NCI-H1105 treated with DMSO at 0.1 percent for 48 hours (cell line): ENCODE measurements around the gene MYO9A.

Experiments used
- DNase-seq: peaks from one replicate; lab custom pipeline; 2025; lab: John Stamatoyannopoulos, UW

Gene MYO9A, protein sequence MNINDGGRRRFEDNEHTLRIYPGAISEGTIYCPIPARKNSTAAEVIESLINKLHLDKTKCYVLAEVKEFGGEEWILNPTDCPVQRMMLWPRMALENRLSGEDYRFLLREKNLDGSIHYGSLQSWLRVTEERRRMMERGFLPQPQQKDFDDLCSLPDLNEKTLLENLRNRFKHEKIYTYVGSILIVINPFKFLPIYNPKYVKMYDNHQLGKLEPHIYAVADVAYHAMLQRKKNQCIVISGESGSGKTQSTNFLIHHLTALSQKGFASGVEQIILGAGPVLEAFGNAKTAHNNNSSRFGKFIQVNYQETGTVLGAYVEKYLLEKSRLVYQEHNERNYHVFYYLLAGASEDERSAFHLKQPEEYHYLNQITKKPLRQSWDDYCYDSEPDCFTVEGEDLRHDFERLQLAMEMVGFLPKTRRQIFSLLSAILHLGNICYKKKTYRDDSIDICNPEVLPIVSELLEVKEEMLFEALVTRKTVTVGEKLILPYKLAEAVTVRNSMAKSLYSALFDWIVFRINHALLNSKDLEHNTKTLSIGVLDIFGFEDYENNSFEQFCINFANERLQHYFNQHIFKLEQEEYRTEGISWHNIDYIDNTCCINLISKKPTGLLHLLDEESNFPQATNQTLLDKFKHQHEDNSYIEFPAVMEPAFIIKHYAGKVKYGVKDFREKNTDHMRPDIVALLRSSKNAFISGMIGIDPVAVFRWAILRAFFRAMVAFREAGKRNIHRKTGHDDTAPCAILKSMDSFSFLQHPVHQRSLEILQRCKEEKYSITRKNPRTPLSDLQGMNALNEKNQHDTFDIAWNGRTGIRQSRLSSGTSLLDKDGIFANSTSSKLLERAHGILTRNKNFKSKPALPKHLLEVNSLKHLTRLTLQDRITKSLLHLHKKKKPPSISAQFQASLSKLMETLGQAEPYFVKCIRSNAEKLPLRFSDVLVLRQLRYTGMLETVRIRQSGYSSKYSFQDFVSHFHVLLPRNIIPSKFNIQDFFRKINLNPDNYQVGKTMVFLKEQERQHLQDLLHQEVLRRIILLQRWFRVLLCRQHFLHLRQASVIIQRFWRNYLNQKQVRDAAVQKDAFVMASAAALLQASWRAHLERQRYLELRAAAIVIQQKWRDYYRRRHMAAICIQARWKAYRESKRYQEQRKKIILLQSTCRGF (N-terminal part only)

DNA sequence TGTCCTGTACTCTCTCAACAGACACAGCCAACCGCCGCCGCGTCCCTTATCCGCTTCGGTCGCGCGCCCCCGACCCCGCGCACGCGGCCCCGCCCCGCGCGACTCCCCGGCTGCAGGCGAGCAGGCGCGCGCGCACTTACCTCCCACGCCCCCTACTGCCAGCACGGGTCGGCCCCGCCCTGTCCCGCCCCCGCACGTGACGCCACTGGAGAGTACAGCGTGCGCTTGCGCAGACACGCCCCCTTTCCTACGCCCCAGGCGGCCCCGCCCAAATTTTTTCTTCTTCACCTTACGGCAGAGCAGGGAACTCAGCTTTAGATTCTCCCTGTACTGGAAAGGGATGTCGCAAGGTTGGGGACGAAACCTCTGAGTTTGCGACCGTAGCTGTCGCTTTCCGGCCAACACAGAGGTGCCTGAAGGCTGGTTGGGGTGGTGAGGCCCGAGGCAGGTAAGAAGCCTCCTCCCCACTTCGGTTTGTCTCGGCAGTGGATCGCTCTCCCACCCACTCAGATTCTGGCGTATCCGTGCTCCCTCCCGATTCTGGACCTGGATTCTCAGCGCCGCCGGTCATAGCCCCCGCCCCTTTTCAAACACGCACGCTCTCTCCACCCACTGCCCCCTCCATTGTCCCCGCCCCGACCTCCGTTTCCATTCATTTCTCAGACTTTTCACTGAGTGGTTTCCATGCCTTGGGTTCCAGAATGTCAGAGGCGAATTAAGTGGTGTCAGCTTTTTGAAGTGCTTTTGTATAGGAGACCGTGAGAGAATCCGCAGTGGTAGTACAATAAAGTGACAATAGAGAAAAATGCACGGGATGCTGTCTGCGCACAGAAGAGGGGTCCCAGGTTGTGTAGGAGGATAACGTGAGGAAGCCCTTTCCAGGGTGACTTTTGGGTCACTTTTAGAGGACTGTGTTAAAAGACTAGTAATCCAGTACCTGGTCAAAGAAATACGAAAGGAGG lies at the start of gene MYO9A, which contains the start of gene SENP8:
Gene MYO9A (minus strand): TSS at position 134 of the 962 bp plus-strand sequence. CDS start 71,587 bp downstream, outside the sequence.
Gene SENP8 (plus strand): TSS at position 387 of the 962 bp plus-strand sequence. CDS start 21,221 bp downstream, outside the sequence.
- DNase-seq, result peak; percentile 100

DNA sequence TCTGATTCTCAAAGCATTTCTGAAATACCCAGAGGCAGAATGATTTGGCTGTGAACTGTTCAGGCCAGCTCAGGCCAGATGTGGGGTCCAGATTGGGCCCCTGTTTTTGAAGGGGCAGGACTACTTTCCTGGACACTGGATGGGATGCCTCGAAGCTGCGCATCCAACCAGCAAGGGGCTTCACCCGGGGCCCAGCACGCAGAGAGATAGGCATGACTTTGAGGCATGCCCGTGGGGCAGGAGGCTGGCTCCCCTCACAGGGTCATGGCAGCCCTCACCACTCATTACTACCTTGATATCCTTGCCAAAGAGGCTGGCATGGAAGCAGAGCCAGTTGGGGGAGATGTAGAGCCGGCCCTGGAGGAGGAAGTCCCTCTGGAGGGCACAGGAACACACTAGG lies 49.5 kb upstream of the MYO9A start:
- DNase-seq, result no peak

DNA sequence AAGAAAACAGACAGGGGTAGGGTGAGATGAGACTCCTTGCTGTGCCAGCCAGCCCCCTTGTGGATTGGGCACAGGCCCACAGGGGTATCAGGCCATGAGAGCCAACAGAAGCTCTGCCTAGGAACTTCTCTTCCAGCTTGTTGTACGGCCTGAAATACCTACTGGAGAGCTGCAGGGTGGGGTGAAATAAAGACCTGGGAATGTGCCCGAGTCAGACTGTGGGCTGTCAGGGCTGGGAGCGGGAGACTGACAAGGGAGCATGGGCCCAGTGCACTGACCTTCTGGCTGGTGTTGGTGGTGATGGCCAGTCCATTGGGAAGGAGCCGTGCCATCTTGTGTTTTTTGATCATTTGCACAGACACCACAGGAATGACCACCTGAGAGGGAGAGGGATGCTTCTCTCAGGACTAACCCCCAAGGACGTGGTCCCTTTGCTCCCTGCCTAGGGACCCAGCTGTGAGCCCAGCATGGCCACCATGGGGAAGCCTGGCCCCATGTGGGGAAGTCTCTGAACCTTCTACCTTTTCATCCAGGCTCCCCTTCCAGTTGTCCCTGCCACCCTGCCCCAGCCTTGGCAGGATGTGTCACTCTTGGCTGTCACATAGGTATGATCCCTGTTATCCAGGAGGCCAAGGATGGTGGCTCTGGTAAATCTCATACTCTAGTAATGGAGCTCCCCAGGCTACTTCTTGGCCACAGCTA lies 48.9 kb upstream of the MYO9A start:
- DNase-seq, result no peak

DNA sequence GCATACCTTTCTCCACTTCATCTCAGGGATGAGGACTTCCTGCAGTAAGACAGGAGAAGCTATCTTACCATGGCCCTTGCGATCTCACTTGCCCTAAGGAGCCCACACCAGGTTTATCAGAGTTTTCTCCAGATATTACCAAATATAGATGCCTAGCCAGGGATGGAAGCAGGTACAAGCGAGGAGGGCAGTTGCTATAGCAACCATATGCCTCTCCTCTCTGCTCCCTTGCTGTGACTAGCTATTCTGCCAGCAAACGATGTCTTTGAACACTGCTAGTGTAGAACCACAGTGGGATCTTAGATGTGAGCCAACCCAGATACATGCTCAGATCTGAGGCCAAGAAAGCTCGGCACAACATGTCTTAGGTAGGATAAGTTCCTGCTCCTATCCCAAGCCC lies 45.8 kb upstream of the MYO9A start:
- DNase-seq, result no peak

DNA sequence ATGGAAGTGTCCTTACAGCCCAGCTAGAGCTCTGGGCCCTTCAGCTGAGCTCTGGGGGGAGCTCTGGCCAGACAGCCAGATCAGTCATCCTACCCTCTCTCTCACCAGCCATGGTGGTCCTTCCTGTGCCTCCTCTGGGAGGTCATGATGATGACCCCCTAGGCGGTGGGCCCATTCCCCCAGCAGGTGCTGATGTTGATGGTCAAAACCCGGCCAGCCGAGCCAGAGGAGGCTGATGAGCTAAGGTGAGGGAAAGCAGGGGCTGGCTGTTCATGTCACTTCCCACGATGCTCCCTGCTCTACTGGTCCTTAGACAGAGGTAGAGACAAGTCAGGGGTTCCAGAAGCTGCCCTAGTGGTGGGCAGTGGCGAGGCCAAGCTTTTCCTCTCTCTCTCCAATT lies 44.6 kb upstream of the MYO9A start:
- DNase-seq, result no peak

DNA sequence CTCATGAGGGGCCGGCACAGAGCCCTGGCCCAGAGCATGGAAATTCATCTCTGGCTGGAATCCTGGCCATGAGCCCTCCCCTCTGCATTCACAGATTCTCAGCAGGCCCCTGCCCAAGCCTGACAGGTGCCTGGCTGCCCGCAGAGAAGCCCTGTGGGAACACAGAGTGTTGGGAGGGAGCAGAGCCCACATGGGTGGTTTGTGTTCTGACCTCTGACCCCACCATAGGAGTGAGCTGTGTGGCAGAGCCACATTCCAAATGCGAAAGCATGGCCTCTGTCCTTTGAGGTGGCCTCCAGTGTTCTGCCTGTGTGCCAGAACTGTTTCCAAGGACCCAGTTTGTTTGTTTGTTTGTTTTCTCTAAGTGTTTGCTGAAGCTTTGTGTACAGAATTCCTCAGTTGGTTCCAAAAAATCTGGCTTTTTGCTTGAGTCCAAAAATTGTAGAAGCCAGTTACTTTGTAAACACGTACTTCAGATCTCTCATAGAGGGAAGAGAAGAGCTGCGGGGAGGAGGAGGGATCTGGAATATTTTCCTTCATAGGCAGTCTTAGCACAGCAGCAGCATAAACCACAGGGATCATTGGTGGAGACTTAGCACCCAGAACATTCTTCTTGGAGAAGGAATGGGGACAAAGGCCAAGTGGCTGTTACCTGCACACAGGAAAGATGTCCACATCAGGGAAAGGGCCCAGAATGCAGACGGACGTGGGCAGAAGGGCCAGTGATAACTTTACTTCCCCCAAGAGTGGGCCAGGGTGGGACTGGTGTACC lies 43.6 kb upstream of the MYO9A start:
- no peak for DNase-seq

DNA sequence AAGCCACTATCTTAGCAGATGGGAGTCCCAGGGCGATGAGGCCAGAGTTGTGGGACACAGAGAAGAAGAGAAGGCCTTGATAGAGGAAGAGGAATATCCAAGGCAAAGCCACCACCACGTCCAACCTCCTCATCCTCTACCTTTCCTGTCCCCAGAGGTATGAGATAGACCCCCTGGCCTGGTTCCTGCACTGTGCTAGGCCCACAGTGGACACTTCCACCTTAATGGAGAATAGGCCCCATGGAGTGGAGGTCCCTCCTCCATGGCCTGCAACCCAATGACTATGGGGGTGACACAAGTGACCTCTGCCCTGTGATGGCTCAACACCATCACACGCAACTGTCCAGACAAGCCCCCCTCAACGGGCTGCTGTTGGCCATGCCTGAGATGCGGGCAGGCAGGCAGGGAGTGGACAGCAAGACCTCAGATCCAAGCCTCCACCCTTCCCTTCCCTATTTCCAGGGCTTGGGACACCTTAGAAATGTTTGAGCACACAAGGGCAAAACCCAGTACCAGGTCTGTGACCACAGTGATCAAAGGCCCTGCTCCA lies 42.8 kb upstream of the MYO9A start:
- DNase-seq, result no peak

DNA sequence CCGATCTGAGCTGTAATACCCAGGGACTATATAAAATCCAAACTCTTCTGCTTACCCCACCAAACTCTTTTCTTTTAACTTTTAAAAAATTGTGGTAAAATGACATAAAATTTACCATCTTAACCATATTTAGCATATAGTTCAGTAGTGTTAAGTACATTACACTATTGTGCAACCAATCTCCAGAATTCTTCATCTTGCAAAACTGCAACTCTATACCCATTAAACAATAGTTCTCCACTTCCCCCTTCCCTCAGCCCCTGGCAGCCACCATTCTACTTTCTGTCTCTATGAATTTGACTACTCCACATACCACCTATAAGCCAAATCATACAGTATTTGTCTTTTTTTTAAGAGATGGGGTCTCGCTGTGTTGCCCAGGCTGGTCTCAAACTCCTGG lies 39.0 kb upstream of the MYO9A start:
- no peak for DNase-seq

DNA sequence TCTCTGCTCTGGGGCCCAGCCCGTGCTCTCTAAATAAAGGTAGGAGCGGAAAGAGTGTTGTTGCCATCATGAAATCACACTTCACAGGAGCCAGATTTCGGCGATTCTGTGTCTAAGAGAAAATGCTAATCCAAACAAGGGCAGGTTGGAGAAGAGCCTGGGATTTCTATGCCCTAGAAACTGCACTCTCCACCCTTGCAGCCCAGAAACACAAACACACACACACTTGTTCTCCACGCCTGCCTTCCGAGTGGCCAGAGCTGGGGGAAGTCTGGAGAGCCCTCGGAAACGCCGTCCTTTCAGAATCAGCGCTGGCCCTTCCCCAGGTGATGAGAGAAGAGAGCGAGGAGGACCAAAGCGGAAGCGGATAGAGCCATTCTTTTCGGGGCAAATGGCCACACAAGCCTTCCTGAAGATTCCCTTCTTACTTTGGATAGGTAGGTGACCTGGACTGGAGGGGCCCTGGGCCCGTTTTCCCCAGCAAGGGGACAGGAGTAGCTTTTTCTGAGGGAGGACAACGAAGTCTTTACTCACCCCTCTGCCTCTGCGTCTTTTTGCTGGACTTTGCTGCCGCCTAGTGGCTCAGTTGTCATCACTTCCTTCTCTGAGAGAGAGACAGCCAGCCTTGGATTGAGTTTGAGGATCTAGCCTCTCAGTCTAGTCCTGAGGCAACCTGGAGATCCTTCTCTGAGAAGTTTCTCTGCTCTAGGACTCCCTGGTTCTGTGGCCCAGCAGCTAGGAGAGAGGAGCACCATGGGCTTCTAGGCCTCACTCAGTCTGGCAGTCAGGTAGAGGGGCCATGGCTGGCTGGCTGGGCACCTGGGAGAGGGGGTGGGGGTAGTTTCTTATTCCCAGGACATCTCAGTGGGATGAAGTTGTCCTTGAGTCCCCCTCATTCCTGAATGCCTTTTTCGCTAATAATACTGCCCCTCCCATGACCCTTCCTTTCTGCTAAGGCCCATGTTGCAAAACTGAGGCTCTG lies 38.0 kb upstream of the MYO9A start:
- DNase-seq, result peak; percentile 88

DNA sequence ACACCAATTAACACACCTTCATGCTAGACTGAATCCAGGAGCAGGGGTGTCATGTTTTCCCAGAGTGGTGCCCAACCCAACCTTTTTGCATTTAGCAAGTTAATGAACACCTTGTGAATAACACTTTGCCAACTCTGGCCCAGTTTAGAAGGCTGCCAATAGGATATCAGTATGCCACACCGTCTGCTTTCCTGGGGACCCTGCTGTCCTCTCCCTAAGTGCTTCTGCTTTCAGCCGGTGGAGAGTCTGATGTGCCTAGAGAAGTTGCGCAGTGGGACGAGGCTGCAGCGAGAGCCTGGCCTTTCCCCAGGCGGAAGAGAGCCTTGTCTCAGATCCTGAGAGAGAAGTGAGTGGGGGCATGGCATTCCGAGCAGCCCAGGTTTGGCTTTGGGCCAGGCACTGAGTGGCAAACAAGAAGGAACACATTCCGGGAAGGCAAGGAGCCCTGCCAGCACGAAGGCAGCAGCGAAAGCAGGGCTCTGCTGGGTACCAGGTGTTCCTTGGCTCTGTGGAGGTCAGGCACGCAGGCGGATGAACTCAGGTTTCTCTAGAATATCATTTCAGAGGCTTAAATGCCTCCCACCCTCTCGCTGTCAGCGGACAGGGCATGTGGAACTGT lies 37.2 kb upstream of the MYO9A start:
- peak; percentile 97 for DNase-seq

DNA sequence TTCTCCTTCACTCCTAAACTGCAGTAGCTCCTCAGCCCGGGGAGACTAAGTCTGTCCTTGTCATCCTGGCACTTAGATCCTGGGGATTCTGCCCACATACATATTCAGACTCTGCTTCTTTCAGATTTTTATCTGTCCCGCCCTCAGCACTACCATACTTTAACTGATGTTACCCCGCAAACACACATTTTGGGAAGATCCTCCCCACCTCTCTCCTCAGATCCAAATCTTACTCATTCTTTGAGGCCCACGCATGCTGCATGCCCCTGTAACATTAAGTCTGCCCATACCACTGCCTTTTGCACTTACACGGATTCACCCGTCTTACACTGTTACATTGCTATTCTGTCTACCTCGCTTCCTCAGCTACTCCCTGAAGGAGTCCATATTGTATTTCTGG lies 36.4 kb upstream of the MYO9A start:
- no peak for DNase-seq

DNA sequence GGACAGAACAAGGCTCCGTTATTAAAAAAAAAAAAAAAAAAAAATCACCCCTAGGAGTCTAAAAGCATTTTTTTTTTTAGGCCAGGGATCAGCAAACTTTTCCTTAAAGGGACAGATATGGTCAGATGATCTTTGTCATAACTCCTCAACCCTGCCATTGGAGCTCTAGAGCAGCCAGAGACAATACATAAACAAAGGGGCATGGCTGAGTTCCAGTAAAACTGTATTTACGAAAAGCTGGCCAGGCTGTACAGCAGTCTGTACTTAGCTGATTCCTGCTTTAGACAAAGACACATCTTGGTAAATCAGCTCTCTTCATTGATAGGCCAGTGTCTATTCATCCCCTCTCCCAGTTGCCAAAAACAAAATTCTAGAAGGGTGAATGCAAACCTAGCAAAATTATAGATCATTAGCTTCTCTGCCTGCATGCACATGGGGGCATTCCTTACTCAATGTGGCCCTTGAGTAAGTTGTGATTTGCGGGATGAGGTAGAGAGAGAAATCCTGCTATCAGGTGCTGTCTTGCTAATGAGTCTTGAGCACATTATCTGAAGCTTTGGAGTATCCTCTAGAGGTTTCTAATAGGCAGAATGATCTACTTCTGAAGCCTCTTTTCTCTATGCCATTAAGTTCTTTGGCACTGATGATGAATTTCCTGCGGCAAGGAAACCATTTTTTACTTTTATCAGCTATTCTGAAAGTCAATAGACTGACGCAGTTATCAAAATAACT lies 35.5 kb upstream of the MYO9A start:
- peak; percentile 56 for DNase-seq

DNA sequence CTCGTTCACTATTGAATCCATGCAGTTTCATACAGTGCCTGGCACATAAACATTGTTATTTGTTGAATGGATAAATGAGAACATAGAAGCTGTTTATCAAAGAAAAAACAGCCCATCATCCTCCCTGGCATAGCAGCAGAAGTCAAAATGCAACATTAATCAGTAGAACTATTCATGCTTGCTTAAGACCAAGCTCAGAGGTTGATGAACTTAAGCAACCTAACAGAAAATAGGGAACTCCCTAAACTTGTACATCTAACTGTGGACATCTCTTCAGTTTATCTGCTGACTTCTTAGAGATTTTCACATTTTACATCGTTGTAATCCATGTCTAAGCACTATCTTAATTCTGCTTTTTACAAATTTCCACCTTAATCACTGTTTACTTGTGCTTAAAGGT lies 29.5 kb upstream of the MYO9A start:
- DNase-seq, result no peak

DNA sequence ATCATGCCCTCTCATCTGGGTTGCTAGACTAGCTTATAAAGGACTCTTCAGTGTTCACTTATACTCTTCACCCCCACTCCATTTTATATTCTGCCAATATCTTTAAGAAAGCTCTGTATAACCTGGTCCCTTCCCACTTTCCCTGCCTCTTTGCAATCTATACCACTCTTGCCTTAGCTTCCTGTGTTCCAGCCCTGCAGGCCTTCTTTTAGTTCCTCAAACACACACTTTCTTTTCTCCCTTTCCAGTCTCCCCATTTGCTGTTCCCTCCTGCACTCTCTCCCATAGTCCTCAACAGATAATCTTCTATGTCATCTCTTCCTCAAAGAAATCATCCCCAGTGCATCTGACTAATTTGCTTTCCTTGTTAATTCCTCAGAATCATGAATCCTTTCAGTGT lies 29.0 kb upstream of the MYO9A start:
- no peak for DNase-seq

DNA sequence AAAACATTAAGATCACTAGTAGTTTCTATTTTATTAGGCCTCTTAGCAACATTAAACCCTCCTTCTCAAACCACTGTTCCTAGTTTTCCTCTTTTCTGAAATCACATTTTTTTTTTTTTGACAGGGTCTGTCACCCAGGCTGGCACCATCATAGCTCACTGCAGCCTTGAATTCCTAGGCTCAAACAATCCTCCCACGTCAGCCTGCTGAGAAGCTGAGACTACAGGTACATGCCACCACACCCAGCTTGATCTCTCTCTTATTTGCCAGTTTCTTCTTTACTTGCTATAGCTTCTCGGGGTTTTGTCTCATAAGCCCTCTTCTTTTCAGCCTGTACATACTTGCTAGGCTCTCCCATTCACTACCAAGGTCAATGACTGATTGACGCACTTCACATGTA lies 28.3 kb upstream of the MYO9A start:
- DNase-seq, result no peak

DNA sequence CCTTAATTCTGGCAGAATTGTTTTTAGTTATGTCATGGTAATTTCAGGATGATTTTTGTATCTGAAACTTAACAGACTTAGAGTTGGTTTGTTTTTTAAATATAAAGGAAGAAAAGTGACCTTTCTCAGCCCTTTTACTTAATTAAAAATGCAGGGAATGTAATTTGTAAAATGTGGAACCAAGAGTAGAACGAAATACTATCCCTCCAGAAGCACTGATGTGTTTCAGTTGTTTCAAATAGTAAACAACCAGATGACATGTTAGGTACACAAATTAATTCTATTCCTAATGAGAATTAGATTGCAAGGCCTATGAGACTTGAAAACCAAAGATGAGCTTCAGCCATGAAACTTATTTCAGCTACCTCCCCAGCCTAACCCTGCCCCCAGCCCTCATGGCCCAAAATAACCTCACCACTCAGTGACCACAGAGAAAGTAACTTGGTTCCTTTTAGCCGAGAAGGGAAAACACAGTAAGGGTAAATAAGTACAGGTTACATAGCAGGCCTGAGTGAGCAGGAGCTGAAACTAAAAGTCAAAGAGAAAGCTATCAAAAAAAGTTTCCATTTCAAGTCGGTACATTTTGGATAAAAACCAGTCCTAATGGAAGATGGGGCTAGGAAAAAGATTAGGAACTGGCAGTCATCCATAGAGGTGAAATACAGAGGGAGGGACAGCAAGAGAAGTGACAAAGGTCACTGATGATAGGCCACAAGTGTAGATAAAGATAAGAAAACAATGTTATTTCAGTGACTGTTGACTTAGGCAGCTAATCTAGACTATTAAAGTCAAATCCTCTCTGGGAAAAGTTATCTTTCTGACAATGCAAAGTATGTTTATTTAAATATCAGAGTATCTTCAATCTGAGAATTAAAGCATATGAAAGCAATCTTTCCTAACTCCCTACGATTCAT lies 23.5 kb upstream of the MYO9A start:
- no peak for DNase-seq
